Tibial nerve (tissue), 4 donors: ENCODE results near the gene PROX1. TPM values are rescaled to one million over a fixed set of nuclear protein-coding genes. Genes with fewer than 3 reads are reported as not detected.

ENCODE experiments used
- DNase-seq, 2 donors: peaks; one replicate each; pipeline ENCODE4 v3.0.0-alpha.2; 2019; ENCODE audit warnings: low spot score in 2 of 2
- H3K27ac ChIP-seq, 4 donors: fragments of 200-600 bp; sonication (generic) in 3 of 4; one replicate each; pipeline ENCODE4 v1.5.1; 2017 to 2019; ENCODE audit warnings: mild to moderate bottlenecking in 1 of 4
- H3K27me3 ChIP-seq, 2 donors: fragments of 200-600 bp; sonication (generic) in 1 of 2; one replicate each; pipeline versions ENCODE4 v1.5.1 to v1.6.0; 2017 to 2019
- H3K36me3 ChIP-seq, 3 donors: fragments of 200-600 bp; sonication (generic); one replicate each; pipeline ENCODE4 v1.5.1; 2018 to 2019
- H3K4me1 ChIP-seq, 4 donors: fragments of 200-600 bp; sonication (generic) in 3 of 4; one replicate each; pipeline ENCODE4 v1.5.1; 2017 to 2019
- H3K4me3 ChIP-seq, 4 donors: fragments of 200-600 bp; sonication (generic) in 3 of 4; one replicate each; pipeline ENCODE4 v1.5.1; 2017 to 2019; ENCODE audit warnings: mild to moderate bottlenecking in 1 of 4, moderate library complexity in 1 of 4
- H3K9me3 ChIP-seq, 4 donors: fragments of 200-600 bp; sonication (generic) in 3 of 4; one replicate each; pipeline ENCODE4 v1.5.1; 2017 to 2019
- EP300 ChIP-seq, 2 donors: sonication (generic); formaldehyde crosslinking; IDR thresholded peaks; one replicate each; pipeline ENCODE4 v1.6.1; 2017; ENCODE audit warnings: antibody characterized with exemption in 2 of 2, mild to moderate bottlenecking in 1 of 2
- POLR2A ChIP-seq, 2 donors: fragments of 450-650 bp; IDR thresholded peaks; one replicate each; pipeline ENCODE4 v1.6.1; 2017; ENCODE audit warnings: antibody characterized with exemption in 2 of 2, mild to moderate bottlenecking in 2 of 2, moderate library complexity in 2 of 2
- WGBS, 2 donors: methylation state at CpG; one replicate each; pipeline ENCODE4 v1.1.5; 2018; 5-methylcytosine and 5-hydroxymethylcytosine counted together
- total RNA-seq, 4 donors: library from RNA; depleted of rRNA; stranded (reverse); fragments of >200 nt; gene quantifications; one replicate each; pipeline ENCODE4 v1.1.0, GENCODE V29; 2016
- TF ChIP-seq, protein P1 (sequence below), 5 experiments: fragments of 200-600 bp in 3 of 5; fragments of 450-650 bp in 2 of 5; sonication (generic) in 3 of 5; IDR thresholded peaks; one replicate each; pipeline ENCODE4 v1.5.1; 2016 to 2019; ENCODE audit warnings: antibody characterized with exemption in 5 of 5, mild to moderate bottlenecking in 3 of 5, moderate library complexity in 2 of 5

The PROX1 gene
- total RNA-seq, 4 donors from 2014 or later, result 0.84 to 1.2 (median 1.0) TPM

DNA sequence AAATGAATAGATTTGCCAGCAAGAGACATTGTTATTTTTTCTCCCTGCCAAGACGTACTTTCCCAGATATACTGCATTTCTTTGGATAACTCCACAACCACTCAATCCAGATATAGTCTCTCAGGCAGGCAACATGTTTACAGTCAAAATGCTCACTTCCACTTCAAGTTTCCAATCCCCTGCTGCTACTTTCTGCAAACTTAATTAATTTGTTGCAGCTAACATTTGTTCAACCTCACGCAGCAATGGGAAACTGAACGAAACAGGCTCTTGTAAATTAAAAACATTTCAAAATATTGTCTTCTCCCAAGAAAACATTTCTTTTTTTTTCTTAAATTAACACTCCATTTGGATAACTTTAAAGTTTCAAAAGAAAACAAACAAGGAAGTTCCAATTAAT lies 45.7 kb upstream of the PROX1 start:
- DNase-seq, result no peak
- no peak overlapping the region for H3K27ac ChIP-seq
- 53 to 63% methylated on average over 3 of the region's 3 CpGs for WGBS, 2 donors
- H3K4me1 ChIP-seq, result no peaks in the 10 kb centered on the region
- H3K9me3 ChIP-seq, result no peaks in the 10 kb centered on the region
- TF ChIP-seq, protein P1, sequence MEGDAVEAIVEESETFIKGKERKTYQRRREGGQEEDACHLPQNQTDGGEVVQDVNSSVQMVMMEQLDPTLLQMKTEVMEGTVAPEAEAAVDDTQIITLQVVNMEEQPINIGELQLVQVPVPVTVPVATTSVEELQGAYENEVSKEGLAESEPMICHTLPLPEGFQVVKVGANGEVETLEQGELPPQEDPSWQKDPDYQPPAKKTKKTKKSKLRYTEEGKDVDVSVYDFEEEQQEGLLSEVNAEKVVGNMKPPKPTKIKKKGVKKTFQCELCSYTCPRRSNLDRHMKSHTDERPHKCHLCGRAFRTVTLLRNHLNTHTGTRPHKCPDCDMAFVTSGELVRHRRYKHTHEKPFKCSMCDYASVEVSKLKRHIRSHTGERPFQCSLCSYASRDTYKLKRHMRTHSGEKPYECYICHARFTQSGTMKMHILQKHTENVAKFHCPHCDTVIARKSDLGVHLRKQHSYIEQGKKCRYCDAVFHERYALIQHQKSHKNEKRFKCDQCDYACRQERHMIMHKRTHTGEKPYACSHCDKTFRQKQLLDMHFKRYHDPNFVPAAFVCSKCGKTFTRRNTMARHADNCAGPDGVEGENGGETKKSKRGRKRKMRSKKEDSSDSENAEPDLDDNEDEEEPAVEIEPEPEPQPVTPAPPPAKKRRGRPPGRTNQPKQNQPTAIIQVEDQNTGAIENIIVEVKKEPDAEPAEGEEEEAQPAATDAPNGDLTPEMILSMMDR (IDR thresholded peaks at IDR 0.05), result no peak
- TF ChIP-seq POLR2A (IDR thresholded peaks at IDR 0.05) (no peak), EP300 (IDR thresholded peaks at IDR 0.05) (no peak)
- no peaks in the 10 kb centered on the region for H3K27me3 ChIP-seq
- H3K4me3 ChIP-seq, result no peak overlapping the region
- H3K36me3 ChIP-seq, result no peaks in the 10 kb centered on the region

DNA sequence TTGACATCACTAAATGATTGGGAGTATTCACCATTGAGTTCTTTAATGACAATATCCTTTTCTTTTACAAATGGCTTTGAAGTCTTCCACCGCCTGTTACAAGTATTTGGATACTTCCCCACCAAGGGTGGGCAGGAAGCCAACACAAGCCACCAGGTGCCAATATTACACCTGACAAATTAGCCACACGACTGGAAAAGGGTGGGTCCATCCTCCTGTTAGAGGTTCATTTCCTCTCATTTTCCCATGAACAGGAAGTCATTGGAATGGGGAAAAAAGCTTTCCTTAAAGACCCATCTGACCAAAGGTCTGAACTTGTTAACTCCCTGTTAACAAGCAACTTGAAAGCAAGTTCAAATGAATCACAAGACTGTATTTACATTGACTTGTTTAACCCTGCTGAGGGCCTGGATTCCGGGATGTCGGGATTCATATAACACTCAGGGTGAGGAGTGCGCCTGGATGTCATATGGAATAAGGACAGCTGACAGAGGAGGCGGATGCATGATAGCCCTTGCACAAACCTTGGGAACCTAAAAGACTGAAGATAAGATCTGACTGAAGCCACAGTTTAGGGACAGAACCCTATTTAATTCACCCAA lies 40.5 kb upstream of the PROX1 start:
- Histone ChIP-seq H3K36me3 (no peaks in the 10 kb centered on the region), H3K4me3 (no peak overlapping the region), H3K4me1 (no peaks in the 10 kb centered on the region), H3K27ac (no peak overlapping the region), H3K9me3 (no peaks in the 10 kb centered on the region), H3K27me3 (no peaks in the 10 kb centered on the region)
- TF ChIP-seq EP300 (IDR thresholded peaks at IDR 0.05), result no peak
- no peak for TF ChIP-seq POLR2A (IDR thresholded peaks at IDR 0.05)
- TF ChIP-seq, protein P1 (IDR thresholded peaks at IDR 0.05), result no peak
- no peak for DNase-seq
- 67 to 68% methylated on average over 6 of the region's 6 CpGs for WGBS, 2 donors

DNA sequence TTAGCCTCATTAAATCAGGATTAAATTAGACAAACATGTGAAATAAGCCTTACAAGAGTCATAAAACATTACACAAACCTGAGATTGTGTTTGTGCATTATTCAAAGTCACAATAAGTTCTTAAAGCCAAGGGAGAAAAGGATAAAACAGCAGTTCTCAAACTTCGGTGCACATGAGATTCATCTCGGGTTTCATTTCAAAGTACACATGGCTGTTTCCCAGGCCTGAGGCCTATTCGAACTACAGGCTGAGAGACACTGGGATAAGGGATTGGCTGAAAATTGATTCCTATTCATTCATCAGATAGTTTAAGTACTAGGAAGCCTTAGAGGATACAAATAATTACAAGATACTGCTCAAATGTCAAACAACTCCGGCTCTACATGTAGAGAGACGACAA lies 35.9 kb upstream of the PROX1 start:
- H3K4me3 ChIP-seq, result no peak overlapping the region
- DNase-seq, result no peak
- H3K27ac ChIP-seq, result no peak overlapping the region
- H3K4me1 ChIP-seq, result no peaks in the 10 kb centered on the region
- 75 to 80% methylated on average over 5 of the region's 5 CpGs for WGBS, 2 donors
- H3K27me3 ChIP-seq, result no peaks in the 10 kb centered on the region
- TF ChIP-seq, protein P1 (IDR thresholded peaks at IDR 0.05), result no peak
- TF ChIP-seq POLR2A (IDR thresholded peaks at IDR 0.05), result no peak
- TF ChIP-seq EP300 (IDR thresholded peaks at IDR 0.05), result no peak
- no peaks in the 10 kb centered on the region for H3K36me3 ChIP-seq
- H3K9me3 ChIP-seq, result no peaks in the 10 kb centered on the region

DNA sequence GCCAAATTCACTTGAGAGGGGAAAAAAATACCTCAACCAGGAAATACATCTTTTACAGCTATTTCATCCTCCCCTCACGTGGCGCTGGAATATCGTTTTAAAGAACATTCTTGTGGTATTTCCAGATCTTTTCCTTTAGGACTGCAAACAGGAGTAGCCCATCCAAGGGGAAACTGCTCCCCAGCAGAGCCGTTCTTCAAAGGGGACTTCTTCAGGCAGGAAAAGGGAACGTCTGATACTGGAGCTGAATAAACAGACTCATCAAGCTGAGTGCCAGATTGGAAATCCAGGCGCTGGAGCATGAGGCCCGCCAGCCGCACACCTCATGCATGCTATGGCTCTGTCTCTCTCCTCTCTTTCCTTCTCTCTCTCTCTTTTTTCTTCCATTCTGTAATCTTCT lies 34.0 kb upstream of the PROX1 start:
- 62 to 66% methylated on average over 8 of the region's 8 CpGs for WGBS, 2 donors
- Histone ChIP-seq H3K4me3 (no peak overlapping the region), H3K4me1 (no peaks in the 10 kb centered on the region), H3K9me3 (no peaks in the 10 kb centered on the region), H3K27me3 (no peaks in the 10 kb centered on the region), H3K36me3 (no peaks in the 10 kb centered on the region), H3K27ac (no peak overlapping the region)
- no peak for DNase-seq
- TF ChIP-seq, protein P1 (IDR thresholded peaks at IDR 0.05), result no peak
- TF ChIP-seq EP300 (IDR thresholded peaks at IDR 0.05), result no peak
- TF ChIP-seq POLR2A (IDR thresholded peaks at IDR 0.05), result no peak

DNA sequence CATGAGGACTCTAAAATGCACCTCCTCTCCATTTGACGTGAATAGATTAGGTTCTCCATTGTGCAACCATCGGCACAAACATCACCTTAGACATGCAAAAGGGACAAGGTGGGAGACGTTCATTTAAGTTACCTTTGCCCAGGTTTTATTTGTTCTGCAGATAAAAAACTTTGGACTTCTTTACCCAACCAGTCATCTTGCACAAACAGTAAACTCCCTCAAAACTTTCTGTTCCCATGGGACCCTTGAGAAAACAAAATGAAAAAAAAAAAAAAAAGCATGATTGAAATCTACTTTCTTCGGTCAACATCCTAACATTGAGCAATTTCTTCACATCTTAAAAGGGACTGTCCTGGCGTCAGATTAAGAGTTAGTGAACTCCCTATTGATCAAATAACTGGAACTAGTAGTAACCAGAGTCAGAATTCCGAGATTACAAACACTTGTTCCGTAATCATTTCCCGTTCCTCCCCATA lies 31.4 kb upstream of the PROX1 start:
- Histone ChIP-seq H3K4me1 (no peaks in the 10 kb centered on the region), H3K4me3 (no peak overlapping the region), H3K27me3 (no peaks in the 10 kb centered on the region), H3K9me3 (no peaks in the 10 kb centered on the region), H3K36me3 (no peaks in the 10 kb centered on the region), H3K27ac (no peak overlapping the region)
- 88% methylated on average over 8 of the region's 8 CpGs for WGBS, 2 donors
- TF ChIP-seq, protein P1 (IDR thresholded peaks at IDR 0.05), result no peak
- DNase-seq, result no peak
